ENCODE data around the gene RASA2.
"Not testable (repeated sequence)": the region's sequence is repeated elsewhere in the genome, so short reads cannot be mapped to it uniquely, and the experiment has no call there.

RASA2 gene

DNA sequence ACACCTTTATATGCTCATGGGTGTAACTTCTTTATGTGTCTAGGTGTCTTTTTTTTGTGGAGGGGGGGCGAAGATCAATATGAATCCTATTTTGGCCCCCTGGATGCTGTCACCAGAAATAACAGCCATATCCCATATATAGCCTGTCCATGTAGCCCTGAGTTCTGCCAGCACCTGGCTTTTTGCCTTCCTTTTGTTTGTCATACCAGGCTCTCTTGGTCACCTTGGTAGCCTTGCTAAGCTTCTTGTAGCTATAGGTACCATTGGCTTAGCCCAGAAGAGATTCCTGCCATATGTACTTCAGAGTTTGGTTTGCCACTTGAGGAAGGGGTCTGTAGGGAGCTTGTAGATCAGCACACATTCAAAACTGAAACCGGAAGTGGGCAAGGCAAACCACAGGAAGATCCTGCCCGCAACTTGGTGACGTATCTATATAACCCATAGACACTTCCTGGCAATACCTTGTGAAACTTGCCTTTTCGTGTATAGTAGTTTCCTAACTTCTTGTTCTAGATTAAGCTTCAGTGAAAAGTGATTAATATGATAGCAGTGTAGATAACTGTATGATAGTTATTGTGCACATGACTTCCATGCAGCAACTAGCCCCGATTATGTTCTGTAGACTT, 11.9 kb downstream of the RASA2 start:
- no peak for FAIRE-seq

DNA sequence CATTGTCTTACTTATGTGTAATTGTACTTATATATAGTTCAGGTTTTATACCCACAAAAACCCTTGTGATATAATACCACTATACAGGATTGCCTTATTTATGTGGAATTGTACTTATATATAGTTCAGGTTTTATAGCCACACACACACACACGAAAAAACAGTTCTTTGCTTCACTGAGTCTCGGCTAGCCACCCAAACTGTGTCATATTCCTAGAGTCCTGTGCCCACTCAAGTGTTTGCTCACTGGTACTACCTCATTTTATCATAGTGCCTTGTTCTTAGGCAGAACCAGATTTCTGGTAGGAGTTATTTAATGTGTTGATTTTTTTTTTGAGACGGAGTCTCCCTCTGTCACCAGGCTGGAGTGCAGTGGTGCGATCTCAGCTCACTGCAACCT, 12.5 kb downstream of the RASA2 start:
- FAIRE-seq = no peak

GRCh38 chr3:141499965-141500364, 13.1 kb downstream of the RASA2 start:
- no peak for FAIRE-seq

- no peak for FAIRE-seq
These were observed 13.6 kb downstream of the RASA2 start for GRCh38 chr3:141500397-141500796.

- FAIRE-seq = no peak
These were observed 18.3 kb downstream of the RASA2 start for GRCh38 chr3:141505166-141505565.

DNA sequence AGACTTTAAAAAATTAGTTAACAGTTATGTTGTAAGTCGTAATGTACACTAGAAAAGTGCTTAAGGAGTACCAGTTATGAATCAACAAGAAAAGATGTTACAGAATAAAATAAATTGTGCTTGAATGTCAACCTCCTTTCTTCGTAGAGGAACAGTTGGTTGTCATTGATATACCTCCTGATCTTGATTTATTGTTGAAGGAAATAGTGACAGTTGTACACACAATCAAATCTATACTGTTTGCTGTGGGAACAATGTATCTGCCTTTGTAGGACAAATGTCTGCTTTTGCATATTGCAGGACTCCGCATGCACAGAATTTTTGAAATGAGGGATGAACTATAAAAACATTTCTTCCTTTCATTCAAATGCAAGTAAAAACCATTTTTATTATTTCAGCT, 19.2 kb downstream of the RASA2 start:
- FAIRE-seq = no peak

- FAIRE-seq = no peak
These were observed 20.7 kb downstream of the RASA2 start for GRCh38 chr3:141507392-141508066.

GRCh38 chr3:141508067-141508436, 21.2 kb downstream of the RASA2 start:
- no peak for FAIRE-seq

- FAIRE-seq = no peak
These were observed 24.5 kb downstream of the RASA2 start for GRCh38 chr3:141511361-141511760.

DNA sequence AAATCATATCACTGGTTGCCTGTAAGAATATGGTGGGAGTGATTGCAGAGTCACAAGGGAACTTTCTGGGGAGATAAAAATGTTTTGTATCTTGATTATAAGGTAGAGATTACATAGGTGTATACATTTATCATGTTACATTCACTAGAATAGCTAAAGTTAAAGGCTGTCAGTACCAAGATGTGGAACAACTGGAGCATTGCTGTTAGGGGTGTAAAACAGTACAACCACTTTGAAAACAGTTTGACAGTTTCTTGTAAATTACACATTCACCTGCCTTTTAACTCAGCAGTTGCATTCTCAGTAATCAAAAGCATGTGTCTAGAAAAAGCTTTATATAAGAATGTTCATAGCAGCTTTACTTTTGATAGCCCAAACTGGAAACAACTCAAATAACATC, 27.6 kb downstream of the RASA2 start:
- FAIRE-seq = no peak

DNA sequence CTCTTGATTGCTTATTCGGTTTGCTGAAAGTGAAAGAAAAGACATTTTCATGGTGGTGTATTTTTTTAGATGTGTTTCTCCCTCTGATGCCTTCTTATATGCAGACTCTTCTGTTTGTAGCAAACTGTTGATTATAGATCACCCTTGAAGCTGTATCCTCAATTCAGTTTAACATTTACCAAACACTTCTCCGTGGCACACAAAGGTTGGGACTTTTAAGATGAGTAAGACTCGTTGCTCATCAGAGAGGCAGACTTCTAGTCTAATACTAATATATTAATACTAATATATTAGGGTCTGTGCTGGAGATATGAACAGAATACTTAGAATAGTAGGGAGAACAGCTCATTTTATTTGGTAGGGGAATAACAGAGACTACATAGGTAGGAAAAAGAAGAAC, 32.8 kb downstream of the RASA2 start:
- FAIRE-seq = no peak

- FAIRE-seq = no peak
These were observed 35.0 kb downstream of the RASA2 start for GRCh38 chr3:141521781-141522180.

DNA sequence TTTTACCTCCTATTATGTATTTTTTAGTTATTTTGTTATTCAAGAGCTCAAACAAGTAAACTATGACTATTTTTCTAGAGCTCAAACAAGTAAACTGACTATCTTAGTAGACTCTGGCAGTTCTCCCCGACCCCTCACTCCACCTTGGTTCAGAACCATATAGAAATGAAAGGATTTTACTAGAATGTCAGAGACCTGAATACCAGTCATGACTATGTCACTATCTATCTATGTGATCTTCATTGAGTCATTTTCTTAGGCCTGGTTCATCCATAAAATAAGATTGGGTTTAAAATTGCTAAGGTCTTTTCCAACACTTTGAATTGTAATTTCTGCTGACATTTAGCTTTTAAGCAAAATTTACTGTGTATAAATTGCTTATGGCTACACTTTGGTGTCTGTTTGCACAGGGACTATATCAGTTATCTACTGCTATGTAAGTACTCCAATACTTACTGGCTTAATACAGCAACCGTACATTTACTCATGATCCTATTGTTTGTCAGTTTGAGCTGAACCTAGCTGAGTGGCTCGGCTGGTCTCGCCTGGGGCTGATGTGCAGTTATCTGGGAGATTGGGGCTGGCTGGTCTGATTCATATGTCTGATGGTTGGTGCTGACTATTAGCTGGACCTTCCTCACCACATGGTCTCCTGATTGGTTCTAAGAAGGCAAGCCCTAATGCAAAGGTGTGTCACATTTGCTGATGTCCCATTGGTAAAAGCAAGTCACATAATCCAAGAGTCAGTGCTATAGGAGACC, 37.0 kb downstream of the RASA2 start:
- FAIRE-seq = no peak

GRCh38 chr3:141524988-141525387, 38.2 kb downstream of the RASA2 start:
- no peak for FAIRE-seq

DNA sequence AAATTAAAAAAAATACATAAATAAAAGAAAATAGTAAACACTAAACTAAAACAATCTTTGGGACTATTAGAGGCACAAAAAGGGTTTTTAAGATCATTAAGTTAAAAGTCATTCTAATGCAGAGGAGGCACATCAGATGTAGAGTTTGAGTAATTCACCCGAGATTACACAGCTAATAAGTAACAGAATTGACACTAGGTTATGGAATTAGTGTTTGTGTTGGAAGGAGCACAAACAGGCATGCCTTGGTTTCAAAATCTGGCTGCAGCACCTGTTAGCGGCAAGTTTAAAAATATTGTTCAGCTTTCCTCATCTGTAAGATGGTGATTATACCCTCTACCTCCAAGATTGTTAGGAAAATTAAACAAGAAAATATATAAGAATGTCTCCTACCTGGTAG, 39.0 kb downstream of the RASA2 start:
- no peak for FAIRE-seq

GRCh38 chr3:141526709-141527108, 39.9 kb downstream of the RASA2 start:
- peak; percentile 80 for FAIRE-seq

GRCh38 chr3:141528800-141529199, 42.0 kb downstream of the RASA2 start:
- FAIRE-seq = no peak

GRCh38 chr3:141529256-141529655, 42.4 kb downstream of the RASA2 start:
- FAIRE-seq = peak; percentile 41

- FAIRE-seq = no peak
These were observed 43.0 kb downstream of the RASA2 start for GRCh38 chr3:141529717-141530414.

DNA sequence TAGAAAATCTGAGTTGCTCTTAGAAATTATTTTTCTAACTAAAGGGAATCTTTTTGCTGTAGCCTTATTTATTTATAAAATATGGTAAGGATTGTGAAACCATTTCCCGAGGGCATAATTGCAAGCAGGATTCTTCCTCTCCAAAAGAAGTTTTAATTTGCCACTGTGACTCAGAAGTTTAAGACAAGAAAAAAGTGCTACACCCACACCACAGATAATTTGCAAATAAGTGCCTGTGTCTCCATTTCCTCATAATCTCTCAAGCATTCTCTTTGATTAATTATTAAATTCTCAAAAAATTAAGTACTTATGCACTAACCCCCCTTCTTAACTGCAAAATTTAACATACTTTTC, 43.6 kb downstream of the RASA2 start:
- no peak for FAIRE-seq

GRCh38 chr3:141532609-141533008, 45.8 kb downstream of the RASA2 start:
- no peak for FAIRE-seq

DNA sequence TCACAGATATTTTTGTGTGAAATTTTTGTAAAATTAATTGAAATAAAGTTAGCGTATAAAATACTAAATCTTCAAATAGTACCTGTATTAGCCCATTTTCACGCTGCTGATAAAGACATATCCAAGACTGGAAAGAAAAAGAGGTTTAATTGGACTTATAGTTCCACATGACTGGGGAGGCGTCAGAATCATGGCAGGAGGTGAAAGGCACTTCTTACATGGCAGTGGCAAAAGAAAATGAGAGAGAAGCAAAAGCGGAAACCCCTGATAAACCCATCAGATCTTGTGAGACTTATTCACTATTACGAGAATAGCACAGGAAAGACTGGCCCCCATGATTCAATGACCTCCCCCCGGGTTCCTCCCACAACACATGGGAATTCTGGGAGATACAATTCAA, 49.2 kb downstream of the RASA2 start:
- FAIRE-seq = not testable (repeated sequence)

DNA sequence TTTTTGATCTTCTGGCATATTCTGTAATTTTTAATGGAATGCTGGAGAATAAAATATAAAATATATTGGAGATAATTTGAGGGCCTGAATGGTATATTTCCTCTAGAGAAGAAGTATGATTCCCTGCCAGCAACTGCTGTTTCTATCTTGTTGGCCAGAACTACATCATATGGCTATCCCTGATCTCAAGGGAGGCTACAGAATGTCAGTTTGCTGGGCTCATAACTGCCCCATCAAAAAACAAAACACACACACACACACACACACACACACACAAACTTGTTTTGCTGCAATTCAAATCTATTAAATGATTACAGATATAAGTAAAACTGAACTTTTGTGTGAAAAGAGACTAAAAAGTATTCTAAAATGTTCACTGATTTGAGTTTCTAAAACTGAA, 51.0 kb downstream of the RASA2 start:
- FAIRE-seq = peak; percentile 45
